GM18505 (cell line): ENCODE measurements around the gene GLRA1.

ENCODE experiments used
- ATAC-seq: cut with Tn5 transposase; IDR thresholded peaks from one replicate; pipeline ENCODE4 v1.9.1; 2021; ENCODE audit not compliant: unreplicated experiment
- POLR2A ChIP-seq: IDR thresholded peaks from 4 replicates; pipeline ENCODE4 v1.6.1; 2011; ENCODE audit warnings: borderline replicate concordance; ENCODE audit not compliant: insufficient read depth, insufficient read length; ENCODE audit errors: extremely low read depth

The GLRA1 gene

GRCh38 chr5:151780348-151780747, 144.3 kb downstream of the GLRA1 start:
- no peak for ATAC-seq
- no peak for TF ChIP-seq POLR2A

GRCh38 chr5:151779531-151780125, 145.0 kb downstream of the GLRA1 start:
- no peak for TF ChIP-seq POLR2A
- ATAC-seq: no peak

- ATAC-seq: no peak
- TF ChIP-seq POLR2A: no peak
These were observed 149.5 kb downstream of the GLRA1 start for GRCh38 chr5:151775025-151775606.

- TF ChIP-seq POLR2A: no peak
- no peak for ATAC-seq
These were observed 150.7 kb downstream of the GLRA1 start for GRCh38 chr5:151773951-151774350.

GRCh38 chr5:151772846-151773561, 151.6 kb downstream of the GLRA1 start:
- no peak for TF ChIP-seq POLR2A
- ATAC-seq: no peak
